Heart left ventricle (tissue), 16 donors: ENCODE results near the gene TIGD7. TPM values are rescaled to one million over a fixed set of nuclear protein-coding genes. Genes with fewer than 3 reads are reported as not detected.

Experiments used
- ATAC-seq, 4 donors: fragments of 200-7000 bp; cut with Tn5 transposase; one replicate each; pipeline ENCODE4 v1.9.1; 2020 to 2022; ENCODE audit warnings: moderate library complexity in 4 of 4, mild to moderate bottlenecking in 3 of 4, moderate number of reproducible peaks in 1 of 4
- DNase-seq, 5 donors: peaks; one replicate each; pipeline ENCODE4 v3.0.0-alpha.2; 2020
- H3K27ac ChIP-seq, 12 donors: fragments of 200-600 bp; sonication (generic) in 4 of 12; one replicate each; pipeline versions ENCODE4 v1.5.0 to v1.8.0; 2016 to 2022; ENCODE audit warnings: mild to moderate bottlenecking in 2 of 12
- H3K27me3 ChIP-seq, 9 donors: fragments of 200-600 bp; sonication (generic) in 2 of 9; one replicate each; pipeline versions ENCODE4 v1.5.1 to v1.8.0; 2016 to 2022; ENCODE audit warnings: mild to moderate bottlenecking in 3 of 9
- H3K36me3 ChIP-seq, 9 donors: fragments of 200-600 bp; sonication (generic) in 2 of 9; one replicate each; pipeline versions ENCODE4 v1.5.0 to v1.8.0; 2018 to 2022; ENCODE audit warnings: mild to moderate bottlenecking in 2 of 9
- H3K4me1 ChIP-seq, 12 donors: fragments of 200-600 bp; sonication (generic) in 4 of 12; one replicate each; pipeline versions ENCODE4 v1.5.0 to v1.8.0; 2016 to 2022; ENCODE audit warnings: mild to moderate bottlenecking in 3 of 12
- H3K4me3 ChIP-seq, 12 donors: fragments of 200-600 bp; sonication (generic) in 4 of 12; one replicate each; pipeline versions ENCODE4 v1.5.0 to v1.8.0; 2017 to 2022; ENCODE audit warnings: mild to moderate bottlenecking in 9 of 12, moderate library complexity in 4 of 12
- H3K9me3 ChIP-seq, 12 donors: fragments of 200-600 bp; sonication (generic) in 4 of 12; one replicate each; pipeline versions ENCODE4 v1.5.0 to v1.8.0; 2016 to 2022; ENCODE audit warnings: mild to moderate bottlenecking in 1 of 12
- CTCF ChIP-seq, 12 donors: fragments of 200-600 bp; sonication (generic) in 4 of 12; IDR thresholded peaks; one replicate each; pipeline versions ENCODE4 v1.5.0 to v1.8.0; 2018 to 2022; ENCODE audit warnings: antibody characterized with exemption in 12 of 12, mild to moderate bottlenecking in 5 of 12
- POLR2A ChIP-seq, 2 donors: fragments of 450-650 bp; IDR thresholded peaks; one replicate each; pipeline ENCODE4 v1.6.1; 2017; ENCODE audit warnings: antibody characterized with exemption in 2 of 2, mild to moderate bottlenecking in 2 of 2, moderate library complexity in 2 of 2
- WGBS, 4 donors: extraction: QIAGEN DNeasy Blood & Tissue Kit in 2 of 4; methylation state at CpG; one replicate each; pipeline versions ENCODE4 v1.1.5 to v1.1.7; 2013 to 2018; 5-methylcytosine and 5-hydroxymethylcytosine counted together
- intact Hi-C, 10 donors: fragments of 100-400 bp; cut with DNase I; formaldehyde crosslinking; loops; one replicate each; pipeline versions ENCODE4 v1.11.1 to v1.14.2; 2022
- polyA plus RNA-seq, 2 donors: library from polyadenylated mRNA; stranded (reverse); fragments of 200-250 nt; gene quantifications; one replicate each; pipeline ENCODE4 v1.2.3, GENCODE V29; 2013
- total RNA-seq, 9 donors: library from RNA; depleted of rRNA in 2 of 9; stranded (reverse); fragments of >200 nt in 2 of 9; fragmentation: NEBNext Ultra II Directional in 3 of 9; extraction: Animal tissue kit (Norgen Biotek cat#: 25700) in 3 of 9; gene quantifications; one replicate each; pipeline versions ENCODE4 v1.1.0 to v1.2.4, GENCODE V29; 2016 to 2023
- donor health status: ischemic (EF 13 %, LVEDD 7.1; RV severe dilation, severe dysfunction).
- donor health status: healthy with polysubstance abuse.
- donor health status: DM: no; HTN: yes; CAD: no.
- donor health status: DM: no; HTN: no; CAD: no.
- donor health status: ischemic (EF 25% LVEDD 6.9; RV normal size, moderate dysfunction).
- donor health status: ischemic (EF 25% LVEDD 5.7; RV mildly dilated, moderate dysfunction).
- donor health status: healthy.
- donor health status: DM: yes; HTN: yes; CAD: no.
- donor health status: ischemic (EF 35%, LVEDD 5.7; RV mildly dilated, moderate dysfunction).
- donor health status: nonischemic (EF 11% LVEDD 7.7; RV severe dilation, severe dysfunction).
- donor health status: DM: yes; HTN: yes; CAD: no.
- donor health status: PGD.
- donor health status: ischemic (EF 29% LVEDD 5.4; RV normal size, mild dysfunction).
- donor health status: nonischemic (EF 23%, LVEDD 6.1; RV moderate dilation, normal function).

TIGD7 gene
- total and polyA plus RNA-seq, 11 donors = 2.9 to 10.4 (median 7.4) TPM

GRCh38 chr16:3327514-3327913 lies 22.3 kb upstream of the TIGD7 start:
- intact Hi-C loops = loop anchor here in 1 of 10 donors (5.0 kb wide), 1 partner anchor 105 kb away; no protein-coding TSS in a partner anchor
- no peak for DNase-seq
- no peaks in the 10 kb centered on the region for H3K27me3 ChIP-seq
- TF ChIP-seq POLR2A (IDR thresholded peaks at IDR 0.05) (no peak), CTCF (IDR thresholded peaks at IDR 0.05) (no peak)
- ATAC-seq = no peak
- H3K36me3 ChIP-seq = no peaks in the 10 kb centered on the region
- no peak overlapping the region for H3K4me3 ChIP-seq
- H3K27ac ChIP-seq = no peak overlapping the region
- H3K9me3 ChIP-seq = peaks cover 0 to 71% (median 16%) of the 10 kb centered on the region in 12 donors
- H3K4me1 ChIP-seq = no peaks in the 10 kb centered on the region
- WGBS, 4 donors = 81 to 85% (median 82%) methylated on average over 4 of the region's 4 CpGs

GRCh38 chr16:3321816-3322215 lies 16.6 kb upstream of the TIGD7 start:
- no peak for DNase-seq
- TF ChIP-seq POLR2A (IDR thresholded peaks at IDR 0.05) (no peak), CTCF (IDR thresholded peaks at IDR 0.05) (no peak)
- H3K27me3 ChIP-seq = no peaks in the 10 kb centered on the region
- H3K4me3 ChIP-seq = no peak overlapping the region
- H3K9me3 ChIP-seq = peaks cover 5 to 97% (median 70%) of the 10 kb centered on the region in 12 donors
- H3K27ac ChIP-seq = no peak overlapping the region
- 65 to 71% (median 66%) methylated on average over 2 of the region's 2 CpGs for WGBS, 4 donors
- H3K36me3 ChIP-seq = peaks cover 10 to 30% (median 15%) of the 10 kb centered on the region in 9 donors
- no peaks in the 10 kb centered on the region for H3K4me1 ChIP-seq
- intact Hi-C loops = no loop called here
- ATAC-seq = no peak

GRCh38 chr16:3317315-3317999 lies 12.2 kb upstream of the TIGD7 start:
- ATAC-seq = no peak
- WGBS, 4 donors = 95 to 98% (median 97%) methylated on average over 3 of the region's 3 CpGs
- peaks cover 14 to 73% (median 54%) of the 10 kb centered on the region in 9 donors for H3K36me3 ChIP-seq
- intact Hi-C loops = loop anchor here in 3 of 10 donors (5.0 to 10.0 kb wide), 3 partner anchors 67 to 185 kb away; partner anchors contain the start of gene CLUAP1 (in 1 of the 3)
- no peak for TF ChIP-seq CTCF (IDR thresholded peaks at IDR 0.05)
- TF ChIP-seq POLR2A (IDR thresholded peaks at IDR 0.05) = no peak
- H3K27me3 ChIP-seq = no peaks in the 10 kb centered on the region
- H3K9me3 ChIP-seq = peaks cover 8 to 100% (median 92%) of the 10 kb centered on the region in 12 donors
- no peak for DNase-seq
- no peak overlapping the region for H3K4me3 ChIP-seq
- H3K27ac ChIP-seq = no peak overlapping the region
- no peaks in the 10 kb centered on the region for H3K4me1 ChIP-seq

- no peak for ATAC-seq
- Histone ChIP-seq H3K4me3 (no peak overlapping the region), H3K27ac (no peak overlapping the region), H3K27me3 (no peaks in the 10 kb centered on the region), H3K9me3 (peaks cover 2 to 100% (median 78%) of the 10 kb centered on the region in 12 donors), H3K4me1 (peaks cover 0 to 12% (median 8%) of the 10 kb centered on the region in 12 donors), H3K36me3 (peaks cover 4 to 95% (median 54%) of the 10 kb centered on the region in 9 donors)
- intact Hi-C loops = loop anchor here in 2 of 10 donors (10.0 kb wide), 2 partner anchors 73 to 87 kb away; no protein-coding TSS in a partner anchor
- DNase-seq = no peak
- TF ChIP-seq POLR2A (IDR thresholded peaks at IDR 0.05) (no peak), CTCF (IDR thresholded peaks at IDR 0.05) (no peak)
- WGBS, 4 donors = 95 to 100% (median 96%) methylated on average over 4 of the region's 4 CpGs
These were observed 6.3 kb upstream of the TIGD7 start for GRCh38 chr16:3311496-3311895.
